HepG2 (cell line): ENCODE data around the gene ZKSCAN2. TPM values are rescaled to one million over a fixed set of nuclear protein-coding genes. Genes with fewer than 3 reads are reported as not detected.

ENCODE experiments used
- BATF2 ChIP-seq: sonication (generic); formaldehyde crosslinking; IDR thresholded peaks from 2 replicates; pipeline ENCODE4 v1.8.0; 2022; ENCODE audit warnings: mild to moderate bottlenecking, missing genetic modification reagents, moderate library complexity
- CCDC6 ChIP-seq: sonication (generic); formaldehyde crosslinking; IDR thresholded peaks from 2 replicates; pipeline ENCODE4 v1.8.1; 2022; ENCODE audit warnings: mild to moderate bottlenecking, missing genetic modification reagents, moderate library complexity
- EHMT2 ChIP-seq: fragments of 200-600 bp; sonication (generic); IDR thresholded peaks from 2 replicates; pipeline ENCODE4 v1.7.0; 2017; ENCODE audit warnings: antibody characterized with exemption, low read depth, low read length, borderline replicate concordance
- ETS1 ChIP-seq: sonication (generic); formaldehyde crosslinking; IDR thresholded peaks from 2 replicates; pipeline ENCODE4 v1.4.0; 2020; ENCODE audit warnings: missing genetic modification reagents
- GATAD2A ChIP-seq: IDR thresholded peaks from 2 replicates; pipeline ENCODE4 v1.6.1; 2016
- HMG20B ChIP-seq: conservative IDR thresholded peaks from 2 replicates; pipeline ENCODE4 v1.6.1; 2016; ENCODE audit warnings: missing genetic modification reagents, missing compliant biosample characterization
- KDM5A ChIP-seq: fragments of 200-600 bp; sonication (generic); IDR thresholded peaks from 2 replicates; pipeline ENCODE4 v1.7.0; 2018; ENCODE audit warnings: antibody characterized with exemption, mild to moderate bottlenecking, low read length, borderline replicate concordance
- LBX2 ChIP-seq: sonication (generic); formaldehyde crosslinking; IDR thresholded peaks from 2 replicates; pipeline ENCODE4 v1.5.0; 2020; ENCODE audit warnings: missing genetic modification reagents, mild to moderate bottlenecking, borderline replicate concordance
- MBNL3 ChIP-seq: fragments of 250-450 bp; sonication (Bioruptor Pico); conservative IDR thresholded peaks from 2 replicates; pipeline ENCODE4 v1.8.0; 2022; ENCODE audit warnings: mild to moderate bottlenecking, inconsistent platforms
- MEF2D ChIP-seq: sonication (generic); formaldehyde crosslinking; IDR thresholded peaks from 2 replicates; pipeline ENCODE4 v1.5.1; 2020; ENCODE audit warnings: mild to moderate bottlenecking, missing genetic modification reagents
- MYC ChIP-seq: sonication (generic); formaldehyde crosslinking; IDR thresholded peaks from 2 replicates; pipeline ENCODE4 v1.9.0; 2021; ENCODE audit warnings: missing genetic modification reagents, borderline replicate concordance
- NCOA2 ChIP-seq: sonication (generic); formaldehyde crosslinking; IDR thresholded peaks from 2 replicates; pipeline ENCODE4 v1.8.0; 2022; ENCODE audit warnings: inconsistent platforms
- NONO ChIP-seq, 2 experiments: fragments of 450-650 bp in 1 of 2; sonication (generic) in 1 of 2; formaldehyde crosslinking in 1 of 2; IDR thresholded peaks in 1 of 2; conservative IDR thresholded peaks in 1 of 2; 2 replicates each; pipeline versions ENCODE4 v1.6.1 to v1.8.0; 2017 to 2022; ENCODE audit warnings: mild to moderate bottlenecking in 1 of 2, missing genetic modification reagents in 1 of 2, moderate library complexity in 1 of 2
- PBX3 ChIP-seq: sonication (generic); formaldehyde crosslinking; IDR thresholded peaks from 2 replicates; pipeline ENCODE4 v1.8.1; 2023; ENCODE audit warnings: missing genetic modification reagents, inconsistent platforms, borderline replicate concordance
- PHF5A ChIP-seq: IDR thresholded peaks from one replicate; pipeline ENCODE4 v1.6.1; 2018; ENCODE audit warnings: low read depth, missing genetic modification reagents; ENCODE audit not compliant: unreplicated experiment
- POLR2AphosphoS5 ChIP-seq: IDR thresholded peaks from 2 replicates; pipeline ENCODE4 v1.6.1; 2012; ENCODE audit warnings: low read depth, low read length
- PREB ChIP-seq: sonication (generic); formaldehyde crosslinking; IDR thresholded peaks from 2 replicates; pipeline ENCODE4 v1.4.0; 2020; ENCODE audit warnings: missing genetic modification reagents
- SUZ12 ChIP-seq: fragments of 150-350 bp; IDR thresholded peaks from 2 replicates; pipeline ENCODE4 v1.6.1; 2014; ENCODE audit warnings: low read depth, low read length
- TOE1 ChIP-seq: sonication (generic); formaldehyde crosslinking; IDR thresholded peaks from 2 replicates; pipeline ENCODE4 v1.4.0; 2020; ENCODE audit warnings: mild to moderate bottlenecking, missing genetic modification reagents
- ZNF354B ChIP-seq: sonication (generic); formaldehyde crosslinking; IDR thresholded peaks from 2 replicates; pipeline ENCODE4 v1.8.0; 2022; ENCODE audit warnings: mild to moderate bottlenecking, missing genetic modification reagents
- ZNF598 ChIP-seq: sonication (generic); formaldehyde crosslinking; IDR thresholded peaks from 2 replicates; pipeline ENCODE4 v1.5.1; 2020; ENCODE audit warnings: mild to moderate bottlenecking, missing genetic modification reagents, borderline replicate concordance
- ZSCAN25 ChIP-seq: sonication (generic); formaldehyde crosslinking; IDR thresholded peaks from 2 replicates; pipeline ENCODE4 v1.8.0; 2022; ENCODE audit warnings: mild to moderate bottlenecking, missing genetic modification reagents
- ZXDC ChIP-seq: sonication (generic); formaldehyde crosslinking; IDR thresholded peaks from 2 replicates; pipeline ENCODE4 v1.5.0; 2020; ENCODE audit warnings: mild to moderate bottlenecking, missing genetic modification reagents
- polyA plus RNA-seq, 8 experiments: library from polyadenylated mRNA; depleted of rRNA in 3 of 8; stranded (reverse) in 7 of 8; unstranded in 1 of 8; fragments of >200 nt; fragmentation: Illumina TruSeq in 4 of 8; extraction: Trizol in 4 of 8; gene quantifications; 2 replicates each; pipeline versions ENCODE4 v1.2.1 to v1.2.3, GENCODE V29; 2011 to 2016; ENCODE audit warnings: low read depth in 4 of 8, missing spikeins in 1 of 8, mixed read lengths in 1 of 8; ENCODE audit not compliant: insufficient read depth in 1 of 8
- total RNA-seq, 5 experiments: library from RNA; depleted of rRNA; stranded (reverse); fragments of >200 nt; fragmentation: Illumina TruSeq; extraction: Trizol; gene quantifications; 2 replicates each; pipeline ENCODE4 v1.2.3, GENCODE V29; 2016; ENCODE audit warnings: low read depth in 1 of 5

The ZKSCAN2 gene
- total and polyA plus RNA-seq, 2 of the 13 experiments (the other 11 are each of a cell fraction or from before 2014, with no cell fraction given): 4.2 to 11.1 TPM

- TF ChIP-seq ZSCAN25 (CRISPR knock-in tag) (no peak), LBX2 (CRISPR knock-in tag) (peak; percentile 92; the same call in 1 of the 2 replicates), HMG20B (CRISPR knock-in tag) (no peak), POLR2AphosphoS5 (peak; percentile 95), NONO (IDR thresholded peaks at IDR 0.05) (no peak), NONO (CRISPR knock-in tag; conservative IDR thresholded peaks at IDR 0.05) (peak; percentile 37), TOE1 (0 out of 2 replicates have a peak, but pooled peaks have one; percentile 72), MBNL3 (CRISPR knock-in tag) (no peak), KDM5A (no peak; the same call in 1 of the 2 replicates), PREB (CRISPR knock-in tag) (no peak), PHF5A (CRISPR knock-in tag) (no peak), GATAD2A (CRISPR knock-in tag) (no peak), NCOA2 (CRISPR knock-in tag) (peak; percentile 32; the same call in 1 of the 2 replicates), PBX3 (CRISPR knock-in tag) (peak; percentile 87; the same call in 1 of the 2 replicates), SUZ12 (no peak), ETS1 (CRISPR knock-in tag) (no peak), ZXDC (CRISPR knock-in tag) (no peak), CCDC6 (CRISPR knock-in tag) (peak; percentile 94; the same call in 1 of the 2 replicates), EHMT2 (no peak), MYC (CRISPR knock-in tag) (no peak; the same call in 1 of the 2 replicates), ZNF354B (CRISPR knock-in tag) (no peak), ZNF598 (CRISPR knock-in tag) (no peak), BATF2 (no peak), MEF2D (no peak)
These were observed at the start of gene ZKSCAN2 (continued) for GRCh38 chr16:25257470-25257955.
